ENCODE data around the gene TRANK1. TPM values are rescaled to one million over a fixed set of nuclear protein-coding genes. Genes with fewer than 3 reads are reported as not detected.
"Not testable (repeated sequence)": the region's sequence is repeated elsewhere in the genome, so short reads cannot be mapped to it uniquely, and the experiment has no call there.

TRANK1 gene
- total RNA-seq, 2 experiments from 2014 or later, result 3.6 to 4.0 TPM

DNA sequence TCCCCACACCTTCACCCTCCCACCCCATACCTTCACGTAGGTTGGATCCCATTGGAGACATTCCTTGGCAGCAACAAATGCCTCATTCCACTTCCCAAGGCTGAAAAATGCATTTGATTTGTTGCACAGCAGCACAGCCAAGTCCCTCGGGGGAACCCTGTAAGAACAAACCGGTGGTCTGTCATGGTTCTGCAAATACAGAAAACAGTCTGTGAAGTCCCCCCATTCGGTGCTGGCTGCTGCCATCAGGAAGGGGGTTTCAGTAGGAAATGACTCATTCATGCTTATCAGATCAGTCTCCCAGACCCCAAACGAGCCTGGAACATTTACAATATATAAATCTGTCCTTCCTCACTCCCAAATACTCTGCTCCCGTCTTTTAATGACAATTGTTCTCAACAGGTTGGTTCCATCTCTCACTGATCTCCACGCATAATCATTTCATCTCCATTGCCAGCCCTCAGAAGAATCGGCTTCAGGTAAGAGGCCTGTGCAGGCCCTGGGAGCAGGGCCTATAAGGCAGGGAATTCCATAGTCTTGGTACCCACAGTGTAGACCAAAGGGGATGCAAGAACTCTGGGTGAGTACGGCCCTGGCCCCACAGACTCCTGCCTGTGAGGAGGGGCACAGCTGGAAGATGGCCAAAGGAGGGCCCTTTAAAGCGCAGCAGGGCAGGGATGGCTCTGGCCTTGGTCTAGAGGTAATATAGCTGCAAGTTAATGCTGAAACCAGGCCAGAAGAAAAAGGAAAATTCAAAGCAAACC, 41.6 kb downstream of the TRANK1 start:
- CTCF ChIA-PET, result interaction anchor here (1.1 kb wide), 1 partner anchor 27 kb away, joined by 3 read pairs; no protein-coding TSS in a partner anchor
- POLR2A ChIA-PET, result no interaction called here

DNA sequence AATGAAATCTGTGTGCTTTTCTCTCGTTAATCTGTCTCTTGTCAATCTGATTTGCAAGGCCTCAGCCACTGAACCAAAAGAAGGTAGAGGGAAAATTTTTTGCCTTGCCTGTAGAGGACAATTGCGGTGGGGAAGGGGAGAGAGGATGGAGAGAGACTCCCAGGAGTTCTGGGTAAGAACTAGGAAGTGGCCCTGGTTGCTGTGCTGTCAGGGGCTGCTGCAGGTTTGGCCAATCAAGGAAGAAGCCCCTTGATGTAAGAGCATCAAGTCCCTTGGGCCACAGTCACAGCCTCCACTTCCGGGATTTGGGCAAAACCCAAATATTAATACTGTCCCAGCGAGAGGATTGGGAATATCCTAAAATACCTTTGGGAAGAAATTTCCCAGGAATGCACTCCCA, 43.3 kb downstream of the TRANK1 start:
- CTCF ChIA-PET, result interaction anchor here (1.9 kb wide), 1 partner anchor 57 kb away, joined by 4 read pairs; no protein-coding TSS in a partner anchor
- POLR2A ChIA-PET, result no interaction called here

- POLR2A ChIA-PET, result interaction anchor here (0.6 to 0.8 kb wide), 2 partner anchors 47 to 57 kb away, joined by 3 read pairs; no protein-coding TSS in a partner anchor
- CTCF ChIA-PET, result interaction anchor here (0.8 to 1.9 kb wide), 2 partner anchors 58 to 1094 kb away, joined by 4 read pairs; no protein-coding TSS in a partner anchor
Measured at GRCh38 chr3:36900474-36901443, 44.1 kb downstream of the TRANK1 start.

- ChIA-PET POLR2A (no interaction called here), CTCF (no interaction called here)
Measured at GRCh38 chr3:36895496-36896409, 49.1 kb downstream of the TRANK1 start.

GRCh38 chr3:36894914-36895313, 49.9 kb downstream of the TRANK1 start:
- POLR2A ChIA-PET, result no interaction called here
- CTCF ChIA-PET, result no interaction called here

DNA sequence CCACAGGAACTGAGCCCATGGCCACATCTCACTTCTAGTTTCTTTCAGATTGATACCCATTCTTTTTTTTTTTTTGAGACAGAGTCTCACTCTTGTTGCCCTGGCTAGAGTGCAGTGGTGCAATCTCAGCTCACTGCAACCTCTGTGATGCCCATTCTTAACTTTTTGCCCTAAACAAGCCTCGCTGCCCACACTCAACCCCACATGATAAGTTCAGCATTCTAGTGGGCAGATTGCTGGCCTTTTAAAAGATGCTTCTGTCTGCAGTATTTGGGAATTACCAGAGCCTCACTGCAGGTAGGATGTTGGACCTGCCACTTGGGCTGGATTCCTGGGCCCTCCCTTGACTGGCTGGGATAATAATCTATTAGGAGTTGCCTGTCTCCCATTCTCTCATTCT, 51.0 kb downstream of the TRANK1 start:
- POLR2A ChIA-PET, result no interaction called here

GRCh38 chr3:36893137-36893557, 51.7 kb downstream of the TRANK1 start:
- POLR2A ChIA-PET, result no interaction called here
- CTCF ChIA-PET, result interaction anchor here (0.6 to 1.2 kb wide), 3 partner anchors 12 to 50 kb away, joined by 3 to 4 read pairs (median 3); no protein-coding TSS in a partner anchor

More for the DNA sequence above, 51.0 kb downstream of the TRANK1 start:
- CTCF ChIA-PET, result interaction anchor here (1.0 kb wide), 1 partner anchor 17 kb away, joined by 3 read pairs; no protein-coding TSS in a partner anchor

DNA sequence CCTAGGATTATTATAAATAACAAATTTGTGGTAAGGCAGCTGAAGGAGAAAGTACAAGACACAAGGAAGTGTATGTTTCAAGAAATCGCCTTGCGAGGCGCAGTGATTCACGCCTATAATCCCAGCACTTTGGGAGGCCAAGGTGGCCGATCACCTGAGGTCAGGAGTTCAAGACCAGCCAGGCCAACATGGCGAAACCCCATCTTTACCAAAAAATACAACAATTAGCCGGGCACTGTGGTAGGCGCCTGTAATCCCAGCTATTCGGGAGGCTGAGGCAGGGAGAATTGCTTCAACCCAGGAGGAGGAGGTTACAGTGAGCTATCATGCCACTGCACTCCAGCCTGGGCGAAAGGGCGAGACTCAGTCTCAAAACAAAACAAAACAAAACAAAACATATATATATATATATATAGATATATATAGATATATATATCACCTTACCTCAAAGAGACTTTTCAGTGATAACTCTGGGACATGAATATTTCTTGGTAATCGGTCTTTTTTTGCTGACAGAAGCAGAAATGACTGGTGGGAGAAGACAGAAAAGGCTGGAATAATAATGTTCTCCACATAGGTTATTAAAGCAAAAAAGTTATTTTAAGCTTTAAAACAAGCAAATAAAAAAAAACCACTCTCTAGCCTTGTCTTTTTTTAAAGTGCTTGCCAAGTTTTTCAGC, 52.3 kb downstream of the TRANK1 start:
- POLR2A ChIA-PET, result no interaction called here
- CTCF ChIA-PET, result interaction anchor here (0.6 to 1.2 kb wide), 3 partner anchors 11 to 49 kb away, joined by 3 to 4 read pairs (median 3); no protein-coding TSS in a partner anchor

DNA sequence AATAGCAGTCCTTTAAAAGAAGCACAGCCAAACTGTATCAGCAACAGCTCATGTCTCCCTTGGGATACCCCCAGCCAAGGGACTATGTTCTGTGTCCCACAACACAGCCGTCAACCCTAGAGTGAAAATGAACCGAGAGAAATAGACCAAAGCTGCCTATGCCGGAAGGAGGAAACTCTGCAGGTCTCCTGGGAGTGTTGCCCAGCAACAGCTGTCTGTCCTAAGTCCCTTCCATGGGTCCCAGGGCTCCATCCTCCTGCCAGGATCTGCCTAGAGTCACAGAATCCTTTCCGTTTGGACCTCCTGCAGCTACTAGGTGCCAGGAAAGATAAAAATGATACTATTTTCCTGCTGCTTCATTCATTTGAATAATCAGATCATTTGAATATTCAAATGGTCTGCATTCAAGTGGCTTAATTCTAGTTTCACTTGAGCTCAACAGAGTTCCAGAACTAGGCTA, 53.1 kb downstream of the TRANK1 start:
- ChIA-PET CTCF (interaction anchor here (0.7 kb wide), 1 partner anchor 20 kb away, joined by 5 read pairs; no protein-coding TSS in a partner anchor), POLR2A (no interaction called here)

GRCh38 chr3:36891097-36891496, 53.8 kb downstream of the TRANK1 start:
- POLR2A ChIA-PET, result not testable (repeated sequence)
- CTCF ChIA-PET, result interaction anchor here (0.7 kb wide), 1 partner anchor 21 kb away, joined by 5 read pairs; no protein-coding TSS in a partner anchor

DNA sequence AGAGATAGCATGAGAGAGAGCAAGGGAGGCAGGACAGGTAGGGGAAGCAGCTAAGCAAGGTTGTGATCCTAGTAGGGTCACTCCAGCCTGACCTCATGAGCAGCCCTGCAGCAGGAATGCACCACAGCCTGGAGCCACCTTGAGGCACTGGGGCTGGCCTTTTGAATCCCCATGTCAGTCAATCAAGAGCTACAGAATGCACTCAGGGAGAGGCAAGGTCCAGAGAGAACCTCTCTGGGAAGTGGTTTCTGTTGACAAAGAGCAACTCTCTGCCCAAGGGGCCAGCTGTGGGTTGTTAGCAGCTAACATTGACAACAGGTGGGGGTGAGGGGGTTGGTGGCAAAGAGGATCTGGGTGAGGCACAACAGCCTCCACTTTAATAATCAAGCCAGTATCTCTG, 54.6 kb downstream of the TRANK1 start:
- CTCF ChIA-PET, result interaction anchor here (0.6 to 1.3 kb wide), 2 partner anchors 15 to 1261 kb away, joined by 3 read pairs; no protein-coding TSS in a partner anchor
- POLR2A ChIA-PET, result no interaction called here

- ChIA-PET POLR2A (no interaction called here), CTCF (interaction anchor here (1.3 kb wide), 1 partner anchor 11 kb away, joined by 4 read pairs; no protein-coding TSS in a partner anchor)
Measured at GRCh38 chr3:36881735-36882134, 63.1 kb downstream of the TRANK1 start.

GRCh38 chr3:36879842-36880241, 65.0 kb downstream of the TRANK1 start:
- CTCF ChIA-PET, POLR2A ChIA-PET: not testable (repeated sequence)

DNA sequence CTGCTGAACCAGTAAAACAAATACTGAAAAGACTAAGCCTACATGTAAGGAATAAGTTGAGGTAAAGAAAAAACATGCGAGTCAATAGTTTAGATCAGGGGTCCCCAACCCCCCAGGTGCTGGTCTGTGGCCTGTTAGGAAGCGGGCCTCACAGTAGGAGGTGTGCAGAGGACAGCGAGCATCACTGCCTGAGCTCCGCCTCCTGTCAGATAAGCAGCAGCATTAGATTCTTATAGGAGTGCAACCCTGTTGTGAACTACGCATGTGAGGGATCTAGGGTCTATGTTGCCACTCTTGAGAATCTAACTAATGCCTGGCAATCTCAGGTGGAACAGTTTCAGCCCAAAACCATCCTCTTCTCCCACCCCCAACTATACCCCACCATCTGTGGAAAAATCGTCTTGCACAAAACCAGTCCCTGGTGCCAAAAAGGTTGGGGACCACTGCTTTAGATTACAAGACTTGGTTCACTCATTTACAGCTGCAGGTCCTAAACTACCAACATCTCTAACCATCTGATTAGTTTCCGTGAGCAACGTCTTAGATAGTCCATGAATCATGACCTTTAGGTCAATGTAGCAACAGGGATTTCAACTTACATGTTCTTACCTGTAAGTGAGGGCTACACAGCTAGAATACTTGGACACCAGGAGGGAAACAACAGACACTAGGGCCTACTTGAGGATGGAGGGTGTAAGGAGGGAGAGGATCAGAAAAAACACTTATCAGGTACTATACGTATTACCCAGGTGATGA, 66.7 kb downstream of the TRANK1 start:
- POLR2A ChIA-PET, result no interaction called here
- CTCF ChIA-PET, result interaction anchor here (1.7 kb wide), 1 partner anchor 81 kb away, joined by 5 read pairs; no protein-coding TSS in a partner anchor

DNA sequence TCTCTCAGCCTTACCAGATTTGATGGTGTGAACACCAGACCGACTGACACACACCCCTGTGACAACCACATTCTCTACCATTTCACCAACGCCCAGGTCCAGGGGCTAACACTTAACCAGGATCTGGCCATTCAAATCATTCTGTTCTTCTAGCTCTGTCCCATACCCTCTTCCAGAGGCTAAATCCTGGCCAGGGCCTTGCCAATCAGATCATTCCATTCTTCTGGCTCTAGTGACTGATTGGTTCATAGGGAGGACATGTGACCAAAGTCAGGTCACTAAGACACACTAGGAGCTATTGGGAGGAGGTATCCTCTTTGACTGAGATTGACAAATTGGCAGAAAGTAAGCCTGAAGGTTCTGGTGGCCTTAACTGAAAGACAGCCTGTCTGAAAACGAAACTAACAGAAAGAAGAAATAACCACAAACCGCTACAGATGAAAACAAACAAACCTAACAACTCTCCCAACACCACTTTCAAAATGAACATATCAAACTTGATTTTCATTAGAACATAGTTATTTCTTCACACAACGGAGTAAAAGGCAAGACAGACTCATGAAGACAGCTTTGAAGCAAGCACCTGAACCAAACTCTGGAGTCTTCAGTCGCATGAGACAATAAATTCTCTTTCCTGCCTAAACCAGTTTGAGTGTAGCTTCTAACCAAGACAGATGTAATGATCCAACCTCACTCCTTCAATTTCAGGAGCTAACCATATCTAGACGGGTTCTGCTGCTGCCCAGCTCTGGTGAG, 68.5 kb downstream of the TRANK1 start:
- ChIA-PET CTCF (interaction anchor here (0.9 to 1.7 kb wide), 5 partner anchors 18 to 117 kb away, joined by 3 to 5 read pairs (median 3); partner anchors contain the start of gene MLH1), POLR2A (interaction anchor here (0.9 to 1.0 kb wide), 2 partner anchors 82 to 116 kb away, joined by 3 read pairs; no protein-coding TSS in a partner anchor)

DNA sequence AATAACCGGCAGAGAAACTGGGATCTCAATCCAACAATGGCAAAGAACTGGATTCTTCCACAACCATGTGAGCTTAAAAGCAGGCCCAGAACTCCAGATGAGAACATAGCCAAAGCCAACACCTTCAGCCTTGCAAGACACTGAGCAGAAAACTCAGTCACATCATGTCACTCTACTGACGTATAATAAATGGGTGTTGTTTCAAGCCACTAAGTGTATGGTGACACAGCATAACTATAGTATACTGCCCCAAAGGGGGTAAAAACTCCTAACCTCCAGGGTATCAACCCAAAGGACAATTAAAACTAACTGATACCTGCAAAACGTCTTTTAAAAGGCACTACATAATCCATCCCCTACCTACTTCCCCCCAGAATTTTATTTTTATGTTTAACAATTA, 69.5 kb downstream of the TRANK1 start:
- ChIA-PET CTCF (interaction anchor here (1.2 kb wide), 2 partner anchors 33 to 83 kb away, joined by 4 read pairs; no protein-coding TSS in a partner anchor), POLR2A (no interaction called here)
